Neural progenitor cell (in vitro differentiated cells): ENCODE data around the gene CCDC185. TPM values are rescaled to one million over a fixed set of nuclear protein-coding genes. Genes with fewer than 3 reads are reported as not detected.

Experiments
- DNase-seq: peaks from one replicate; pipeline ENCODE4 v3.0.0-alpha.2; 2016; ENCODE audit warnings: low spot score
- H2AFZ ChIP-seq: fragments of 200-600 bp; sonication (generic); replicated peaks from 2 replicates; pipeline ENCODE4 v1.6.1; 2016; ENCODE audit warnings: antibody characterized with exemption
- H3F3A ChIP-seq: fragments of 200-600 bp; sonication (generic); 2 replicates; pipeline ENCODE4 v1.6.1; 2016; ENCODE audit warnings: antibody characterized with exemption, low read depth
- H3K27ac ChIP-seq: fragments of 200-600 bp; sonication (generic); 2 replicates; pipeline ENCODE4 v1.5.1; 2016; ENCODE audit warnings: mild to moderate bottlenecking
- H3K27me3 ChIP-seq: fragments of 200-600 bp; sonication (generic); 2 replicates; pipeline ENCODE4 v1.6.1; 2016; ENCODE audit warnings: mild to moderate bottlenecking, moderate library complexity
- H3K36me3 ChIP-seq: fragments of 200-600 bp; sonication (generic); 2 replicates; pipeline ENCODE4 v1.5.1; 2016
- H3K4me1 ChIP-seq: fragments of 200-600 bp; sonication (generic); 2 replicates; pipeline ENCODE4 v1.6.1; 2016; ENCODE audit warnings: mixed run types
- H3K4me2 ChIP-seq: fragments of 200-600 bp; sonication (generic); 2 replicates; pipeline ENCODE4 v1.6.1; 2016
- H3K4me3 ChIP-seq: fragments of 200-600 bp; sonication (generic); 2 replicates; pipeline ENCODE4 v1.5.1; 2016
- H3K79me2 ChIP-seq: fragments of 200-600 bp; sonication (generic); 2 replicates; pipeline ENCODE4 v1.6.1; 2016; ENCODE audit warnings: low read depth
- H3K9ac ChIP-seq: fragments of 200-600 bp; sonication (generic); 2 replicates; pipeline ENCODE4 v1.6.1; 2016
- H3K9me3 ChIP-seq: fragments of 200-600 bp; sonication (generic); 2 replicates; pipeline ENCODE4 v1.5.1; 2016; ENCODE audit warnings: low read depth
- H4K20me1 ChIP-seq: fragments of 200-600 bp; sonication (generic); 2 replicates; pipeline ENCODE4 v1.6.1; 2016; ENCODE audit warnings: low read depth
- H3K27ac Mint-ChIP-seq: 3 replicates; pipeline ENCODE4 v1.8.0; 2021; ENCODE audit warnings: mixed read lengths
- H3K27me3 Mint-ChIP-seq: 2 replicates; pipeline ENCODE4 v1.8.0; 2022; ENCODE audit warnings: low read depth, mild to moderate bottlenecking, inconsistent platforms, moderate library complexity, mixed read lengths; ENCODE audit not compliant: insufficient read depth
- H3K36me3 Mint-ChIP-seq: 3 replicates; pipeline ENCODE4 v1.8.0; 2021; ENCODE audit warnings: mixed read lengths
- H3K4me1 Mint-ChIP-seq: 3 replicates; pipeline ENCODE4 v1.8.0; 2021; ENCODE audit warnings: mixed read lengths
- H3K4me3 Mint-ChIP-seq: 3 replicates; pipeline ENCODE4 v1.8.0; 2021; ENCODE audit warnings: mild to moderate bottlenecking, moderate library complexity, mixed read lengths
- H3K9me3 Mint-ChIP-seq: 3 replicates; pipeline ENCODE4 v1.8.0; 2020; ENCODE audit warnings: mixed read lengths
- EZH2 ChIP-seq: fragments of 200-600 bp; sonication (generic); IDR thresholded peaks from 2 replicates; pipeline ENCODE4 v1.6.1; 2017; ENCODE audit warnings: antibody characterized with exemption, mild to moderate bottlenecking, moderate library complexity
- EZH2phosphoT487 ChIP-seq: fragments of 200-600 bp; sonication (generic); IDR thresholded peaks from 2 replicates; pipeline ENCODE4 v1.6.1; 2017; ENCODE audit warnings: antibody characterized with exemption
- total RNA-seq: library from RNA; depleted of rRNA; stranded (reverse); fragments of >200 nt; gene quantifications from 2 replicates; pipeline ENCODE4 v1.2.3, GENCODE V29; 2015; ENCODE audit warnings: low replicate concordance
- TF ChIP-seq, protein P1 (sequence below): fragments of 200-600 bp; sonication (generic); IDR thresholded peaks from 2 replicates; pipeline ENCODE4 v1.5.1; 2017; ENCODE audit warnings: antibody characterized with exemption, mild to moderate bottlenecking

The CCDC185 gene
- total RNA-seq, 1 donor from 2014 or later: not detected

DNA sequence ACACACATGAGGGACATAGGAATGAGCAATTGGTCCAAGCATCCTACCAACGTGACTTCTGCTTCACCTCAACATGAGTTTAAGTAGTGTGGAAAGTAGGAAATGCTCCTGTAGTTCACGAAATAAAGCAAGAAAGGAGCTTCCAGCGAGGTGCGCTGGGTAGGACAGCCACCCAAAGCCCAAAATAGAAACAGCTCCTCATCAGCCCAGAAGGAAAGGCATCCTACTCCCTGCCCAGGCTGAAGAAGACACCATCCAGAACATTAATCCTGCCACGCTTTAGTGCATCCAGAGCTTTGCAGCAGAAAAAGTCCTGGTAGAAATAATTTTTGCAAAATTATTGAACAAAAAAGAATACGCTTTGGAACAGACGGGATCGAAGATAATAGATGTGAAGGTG, 25.9 kb downstream of the CCDC185 start:
- TF ChIP-seq EZH2: no peak
- TF ChIP-seq, protein P1, sequence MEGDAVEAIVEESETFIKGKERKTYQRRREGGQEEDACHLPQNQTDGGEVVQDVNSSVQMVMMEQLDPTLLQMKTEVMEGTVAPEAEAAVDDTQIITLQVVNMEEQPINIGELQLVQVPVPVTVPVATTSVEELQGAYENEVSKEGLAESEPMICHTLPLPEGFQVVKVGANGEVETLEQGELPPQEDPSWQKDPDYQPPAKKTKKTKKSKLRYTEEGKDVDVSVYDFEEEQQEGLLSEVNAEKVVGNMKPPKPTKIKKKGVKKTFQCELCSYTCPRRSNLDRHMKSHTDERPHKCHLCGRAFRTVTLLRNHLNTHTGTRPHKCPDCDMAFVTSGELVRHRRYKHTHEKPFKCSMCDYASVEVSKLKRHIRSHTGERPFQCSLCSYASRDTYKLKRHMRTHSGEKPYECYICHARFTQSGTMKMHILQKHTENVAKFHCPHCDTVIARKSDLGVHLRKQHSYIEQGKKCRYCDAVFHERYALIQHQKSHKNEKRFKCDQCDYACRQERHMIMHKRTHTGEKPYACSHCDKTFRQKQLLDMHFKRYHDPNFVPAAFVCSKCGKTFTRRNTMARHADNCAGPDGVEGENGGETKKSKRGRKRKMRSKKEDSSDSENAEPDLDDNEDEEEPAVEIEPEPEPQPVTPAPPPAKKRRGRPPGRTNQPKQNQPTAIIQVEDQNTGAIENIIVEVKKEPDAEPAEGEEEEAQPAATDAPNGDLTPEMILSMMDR: no peak
- no peak for TF ChIP-seq EZH2phosphoT487
- no peak overlapping the region for H3K4me3 Mint-ChIP-seq
- H2AFZ ChIP-seq: no peak overlapping the region

DNA sequence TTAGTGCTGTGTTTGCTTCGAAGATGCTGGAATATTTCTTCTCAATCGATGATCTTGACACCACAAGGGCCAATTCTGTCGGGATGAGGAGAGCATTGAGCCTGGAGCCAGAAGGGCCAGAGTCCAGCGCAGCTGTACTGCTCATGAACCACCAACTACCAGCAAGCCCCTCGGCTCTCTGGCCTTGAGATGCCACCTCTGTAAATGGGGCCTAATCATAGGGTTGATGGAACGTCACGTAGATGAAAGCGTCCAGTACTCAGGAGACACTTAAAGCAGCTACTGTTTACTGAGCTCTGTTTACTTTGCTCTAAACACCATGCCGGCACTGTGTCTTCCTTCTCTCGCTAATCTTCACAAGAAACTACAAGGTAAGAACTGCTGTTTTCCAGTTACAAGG, 26.3 kb downstream of the CCDC185 start:
- Histone ChIP-seq H3K4me3 (no peak overlapping the region), H3K9ac (no peak overlapping the region), H3K27ac (no peak overlapping the region), H3K36me3 (no peaks in the 10 kb centered on the region), H3K9me3 (no peaks in the 10 kb centered on the region), H3K27me3 (no peaks in the 10 kb centered on the region), H3K79me2 (no peaks in the 10 kb centered on the region), H3K4me2 (no peak overlapping the region), H3F3A (no peaks in the 10 kb centered on the region), H4K20me1 (no peaks in the 10 kb centered on the region), H2AFZ (no peak overlapping the region), H3K4me1 (no peaks in the 10 kb centered on the region)
- TF ChIP-seq EZH2phosphoT487 (no peak), EZH2 (no peak)
- TF ChIP-seq, protein P1: no peak
- Mint-ChIP-seq H3K4me1 (peaks cover 6% of the 10 kb centered on the region), H3K27ac (no peak overlapping the region), H3K36me3 (no peaks in the 10 kb centered on the region), H3K9me3 (no peaks in the 10 kb centered on the region), H3K4me3 (no peak overlapping the region), H3K27me3 (no peaks in the 10 kb centered on the region)
- no peak for DNase-seq

More for the DNA sequence above, 25.9 kb downstream of the CCDC185 start:
- no peaks in the 10 kb centered on the region for H3K27me3 ChIP-seq
- H3K4me3 ChIP-seq: no peak overlapping the region
- Mint-ChIP-seq H3K27ac (no peak overlapping the region), H3K36me3 (no peaks in the 10 kb centered on the region), H3K9me3 (no peaks in the 10 kb centered on the region), H3K4me1 (peaks cover 6% of the 10 kb centered on the region), H3K27me3 (no peaks in the 10 kb centered on the region)
- no peaks in the 10 kb centered on the region for H3F3A ChIP-seq
- no peaks in the 10 kb centered on the region for H4K20me1 ChIP-seq
- H3K27ac ChIP-seq: no peak overlapping the region
- no peak overlapping the region for H3K4me2 ChIP-seq
- no peak overlapping the region for H3K9ac ChIP-seq
- no peaks in the 10 kb centered on the region for H3K9me3 ChIP-seq
- no peak for DNase-seq
- no peaks in the 10 kb centered on the region for H3K36me3 ChIP-seq
- H3K4me1 ChIP-seq: no peaks in the 10 kb centered on the region
- no peaks in the 10 kb centered on the region for H3K79me2 ChIP-seq

DNA sequence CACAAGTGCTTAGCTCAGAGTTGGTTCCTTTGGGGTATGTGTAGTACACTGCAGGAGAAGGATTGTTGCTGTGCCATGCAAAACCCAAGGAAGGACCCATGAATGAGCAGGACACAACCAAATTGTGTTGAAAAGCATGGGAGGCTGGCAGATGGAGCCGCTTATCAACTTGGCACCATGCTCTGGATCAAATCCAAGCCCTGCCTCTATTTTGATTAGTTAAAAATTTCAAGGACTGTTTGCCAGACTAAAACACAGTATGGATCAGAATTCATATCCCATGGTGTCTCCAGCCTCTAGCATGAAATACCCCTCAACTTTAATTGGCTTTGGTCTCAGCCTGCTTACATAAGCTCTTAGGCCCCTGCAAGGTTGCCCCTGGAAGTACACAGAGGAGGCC, 27.8 kb downstream of the CCDC185 start:
- Histone ChIP-seq H3K9me3 (no peaks in the 10 kb centered on the region), H3K4me1 (no peaks in the 10 kb centered on the region), H3K9ac (no peak overlapping the region), H3K4me2 (no peak overlapping the region), H4K20me1 (no peaks in the 10 kb centered on the region), H3F3A (no peaks in the 10 kb centered on the region), H3K79me2 (no peaks in the 10 kb centered on the region), H2AFZ (no peak overlapping the region), H3K27me3 (no peaks in the 10 kb centered on the region), H3K4me3 (no peak overlapping the region), H3K36me3 (no peaks in the 10 kb centered on the region), H3K27ac (no peak overlapping the region)
- no peak for DNase-seq
- H3K27me3 Mint-ChIP-seq: no peaks in the 10 kb centered on the region
- no peak for TF ChIP-seq EZH2phosphoT487
- TF ChIP-seq, protein P1: no peak
- no peak for TF ChIP-seq EZH2
- no peak overlapping the region for H3K27ac Mint-ChIP-seq
- H3K9me3 Mint-ChIP-seq: no peaks in the 10 kb centered on the region
- peaks cover 9% of the 10 kb centered on the region for H3K4me1 Mint-ChIP-seq
- H3K36me3 Mint-ChIP-seq: no peaks in the 10 kb centered on the region
- H3K4me3 Mint-ChIP-seq: no peak overlapping the region
